Activated effector memory CD4-positive, alpha-beta T cell treated with anti-CD3 and anti-CD28 coated beads, Interleukin-2, amount 50 U/mL, for 16 hours (primary cell): ENCODE measurements around the gene PTPN12.
"Not testable (repeated sequence)": the region's sequence is repeated elsewhere in the genome, so short reads cannot be mapped to it uniquely, and the experiment has no call there.

Experiments
- DNase-seq: peaks from one replicate; pipeline ENCODE4 v3.0.0-alpha.2; 2020

Gene PTPN12

GRCh38 chr7:77537136-77537777 lies at the start of gene PTPN12:
PTPN12 (plus strand) TSS chr7:77537295; CDS start chr7:77537547, 252 bp downstream.
- peak; percentile 79 for DNase-seq

GRCh38 chr7:77488986-77489385 lies 48.1 kb upstream of the PTPN12 start:
- DNase-seq: no peak

- no peak for DNase-seq
Measured at GRCh38 chr7:77497079-77497478, 40.0 kb upstream of the PTPN12 start.

GRCh38 chr7:77498659-77499379 lies 38.3 kb upstream of the PTPN12 start:
- no peak for DNase-seq

GRCh38 chr7:77501192-77501515 lies 35.9 kb upstream of the PTPN12 start:
- no peak for DNase-seq

- no peak for DNase-seq
Measured at GRCh38 chr7:77504951-77505350, 32.1 kb upstream of the PTPN12 start.

GRCh38 chr7:77506899-77507298 lies 30.2 kb upstream of the PTPN12 start:
- no peak for DNase-seq

GRCh38 chr7:77513002-77513670 lies 24.0 kb upstream of the PTPN12 start:
- not testable (repeated sequence) for DNase-seq

GRCh38 chr7:77516085-77516484 lies 21.0 kb upstream of the PTPN12 start:
- DNase-seq: no peak

GRCh38 chr7:77520261-77520660 lies 16.8 kb upstream of the PTPN12 start:
- no peak for DNase-seq

- not testable (repeated sequence) for DNase-seq
Measured at GRCh38 chr7:77521537-77521936, 15.6 kb upstream of the PTPN12 start.

- no peak for DNase-seq
Measured at GRCh38 chr7:77524731-77525130, 12.4 kb upstream of the PTPN12 start.

- no peak for DNase-seq
Measured at GRCh38 chr7:77525231-77525630, 11.9 kb upstream of the PTPN12 start.

GRCh38 chr7:77528368-77528767 lies 8.7 kb upstream of the PTPN12 start:
- DNase-seq: no peak

GRCh38 chr7:77529279-77529678 lies 7.8 kb upstream of the PTPN12 start:
- DNase-seq: no peak

GRCh38 chr7:77531038-77531437 lies 6.1 kb upstream of the PTPN12 start:
- no peak for DNase-seq

- DNase-seq: no peak
Measured at GRCh38 chr7:77532247-77532646, 4.8 kb upstream of the PTPN12 start.

GRCh38 chr7:77532732-77533131 lies 4.4 kb upstream of the PTPN12 start:
- DNase-seq: not testable (repeated sequence)

- not testable (repeated sequence) for DNase-seq
Measured at GRCh38 chr7:77534046-77534445, 3.0 kb upstream of the PTPN12 start.

- DNase-seq: no peak
Measured at GRCh38 chr7:77536017-77536412, 1.1 kb upstream of the PTPN12 start.

- DNase-seq: peak; percentile 99
Measured at GRCh38 chr7:77536413-77537135, 521 bp upstream of the PTPN12 start.

- peak; percentile 75 for DNase-seq
Measured at GRCh38 chr7:77537778-77538280, 734 bp downstream of the PTPN12 start.
